Stomach smooth muscle (tissue), 2 donors: Measurements from ENCODE around the gene GNS.

Source experiments
- H3K27ac ChIP-seq: one replicate; pipeline ENCODE4 v1.7.0; 2013; ENCODE audit warnings: mild to moderate bottlenecking, low read length, inconsistent platforms
- H3K27me3 ChIP-seq, 2 donors: one replicate each; pipeline ENCODE4 v1.7.0; 2013; ENCODE audit warnings: low read length in 2 of 2; ENCODE audit not compliant: insufficient read depth in 2 of 2, control insufficient read depth in 1 of 2
- H3K36me3 ChIP-seq, 2 donors: one replicate each; pipeline ENCODE4 v1.7.0; 2013; ENCODE audit warnings: low read length in 2 of 2; ENCODE audit not compliant: control insufficient read depth in 2 of 2, insufficient read depth in 2 of 2
- H3K4me1 ChIP-seq: one replicate; pipeline ENCODE4 v1.7.0; 2013; ENCODE audit warnings: low read length; ENCODE audit not compliant: control insufficient read depth, insufficient read depth
- H3K4me3 ChIP-seq, 2 donors: one replicate each; pipeline ENCODE4 v1.7.0; 2013; ENCODE audit warnings: low read length in 2 of 2
- H3K9ac ChIP-seq, 2 donors: one replicate each; pipeline ENCODE4 v1.7.0; 2013; ENCODE audit warnings: low read length in 2 of 2, mild to moderate bottlenecking in 1 of 2
- H3K9me3 ChIP-seq, 2 donors: one replicate each; pipeline ENCODE4 v1.7.0; 2013; ENCODE audit warnings: low read length in 2 of 2; ENCODE audit not compliant: control insufficient read depth in 2 of 2
- donor health status: healthy.
- donor health status: Pancreatic carcinoma.

GNS gene

DNA sequence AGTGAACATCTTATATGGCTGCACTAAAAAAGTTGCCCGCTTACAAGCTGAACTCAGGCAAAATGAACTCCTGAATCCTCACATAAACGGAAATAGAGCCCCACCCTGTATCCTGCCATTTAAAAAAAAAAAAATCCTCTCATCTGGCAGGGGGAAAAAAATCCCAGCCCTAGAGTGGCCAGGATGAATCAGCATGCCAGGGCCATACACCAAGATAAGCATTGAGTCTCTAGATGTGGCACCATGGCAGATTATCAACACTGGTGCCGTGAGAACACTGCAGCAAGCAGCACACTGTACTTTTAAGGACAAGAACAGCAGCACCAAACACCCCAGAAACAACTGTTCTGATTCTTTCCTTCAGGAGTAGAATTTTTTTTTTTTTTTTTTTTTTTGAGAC lies 83.4 kb downstream of the GNS start:
- H3K9me3 ChIP-seq, result no peaks in the 10 kb centered on the region
- H3K27me3 ChIP-seq, result no peaks in the 10 kb centered on the region
- H3K4me1 ChIP-seq, result peaks cover 68% of the 10 kb centered on the region
- H3K36me3 ChIP-seq, result no peaks in the 10 kb centered on the region
- peak overlapping the region; percentile 91 for H3K27ac ChIP-seq
- peak overlapping the region; percentile 30 to 32 for H3K9ac ChIP-seq
- peak overlapping the region in 1 of 2 donors; percentile 22 for H3K4me3 ChIP-seq

DNA sequence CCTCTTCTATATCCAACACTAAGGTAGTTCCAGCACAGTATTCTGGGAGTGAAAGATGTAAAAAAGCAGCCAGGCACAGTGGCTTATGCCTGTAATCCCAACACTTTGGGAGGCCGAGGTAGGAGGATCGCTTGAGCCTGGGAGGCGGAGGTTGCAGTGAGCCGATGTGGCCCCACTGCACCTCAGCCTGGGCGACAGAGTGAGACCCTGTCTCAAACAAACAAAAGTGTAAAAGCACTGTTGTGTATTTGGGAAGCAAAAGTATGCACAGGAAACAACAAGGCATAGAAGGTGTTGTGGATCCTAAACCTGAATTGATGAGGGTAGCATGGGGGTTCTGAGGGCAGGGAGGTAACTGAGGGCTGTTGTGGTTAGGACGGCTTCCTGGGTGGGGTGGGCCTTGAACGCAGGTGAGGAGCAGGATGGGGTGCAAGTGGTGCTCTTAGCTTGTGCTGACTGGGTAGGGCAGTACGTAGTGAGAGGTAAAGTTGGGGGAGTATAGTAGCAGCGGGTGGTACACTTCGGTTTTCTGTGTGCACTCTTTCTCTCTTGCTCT lies 84.8 kb downstream of the GNS start:
- Histone ChIP-seq H3K9me3 (no peaks in the 10 kb centered on the region), H3K27ac (peak overlapping the region; percentile 91), H3K9ac (peak overlapping the region; percentile 34 to 62), H3K4me1 (peaks cover 71% of the 10 kb centered on the region), H3K36me3 (no peaks in the 10 kb centered on the region), H3K27me3 (no peaks in the 10 kb centered on the region), H3K4me3 (no peak overlapping the region)

DNA sequence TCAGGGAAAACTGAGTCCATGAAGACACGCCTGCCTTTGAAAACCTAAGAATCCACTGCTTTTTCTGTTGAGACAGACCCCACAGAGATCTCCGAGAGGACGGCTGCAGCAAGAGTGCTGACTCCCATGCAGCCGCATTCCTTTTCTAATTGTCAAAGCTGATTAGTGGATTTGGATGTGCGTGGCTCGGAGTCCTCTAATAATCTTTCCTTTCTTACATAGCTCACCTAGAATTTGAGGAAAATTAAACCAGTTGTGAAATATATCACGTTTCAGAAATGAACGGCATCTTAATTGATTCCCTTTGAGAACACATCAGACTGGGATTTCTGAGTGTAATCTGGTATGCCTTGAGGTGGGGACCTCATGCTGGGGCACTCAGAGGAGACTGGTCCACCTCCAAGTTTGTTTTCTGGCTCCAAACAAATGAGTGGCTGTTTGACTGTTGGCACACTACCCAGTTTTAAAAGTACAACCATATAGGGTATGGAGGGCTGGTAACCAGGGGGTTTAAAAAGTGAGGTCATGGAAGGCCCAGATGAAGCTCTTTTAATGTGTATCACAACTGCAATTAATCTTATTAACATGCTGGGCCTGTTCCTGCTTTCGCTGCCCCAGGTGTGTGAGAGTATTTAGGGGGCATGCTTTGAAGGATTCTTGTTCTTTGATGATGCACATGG lies 85.6 kb downstream of the GNS start:
- Histone ChIP-seq H3K4me3 (peak overlapping the region; percentile 29 to 34), H3K27me3 (no peaks in the 10 kb centered on the region), H3K27ac (peak overlapping the region; percentile 91), H3K36me3 (no peaks in the 10 kb centered on the region), H3K9me3 (no peaks in the 10 kb centered on the region), H3K9ac (peak overlapping the region; percentile 39 to 62), H3K4me1 (peaks cover 70% of the 10 kb centered on the region)

DNA sequence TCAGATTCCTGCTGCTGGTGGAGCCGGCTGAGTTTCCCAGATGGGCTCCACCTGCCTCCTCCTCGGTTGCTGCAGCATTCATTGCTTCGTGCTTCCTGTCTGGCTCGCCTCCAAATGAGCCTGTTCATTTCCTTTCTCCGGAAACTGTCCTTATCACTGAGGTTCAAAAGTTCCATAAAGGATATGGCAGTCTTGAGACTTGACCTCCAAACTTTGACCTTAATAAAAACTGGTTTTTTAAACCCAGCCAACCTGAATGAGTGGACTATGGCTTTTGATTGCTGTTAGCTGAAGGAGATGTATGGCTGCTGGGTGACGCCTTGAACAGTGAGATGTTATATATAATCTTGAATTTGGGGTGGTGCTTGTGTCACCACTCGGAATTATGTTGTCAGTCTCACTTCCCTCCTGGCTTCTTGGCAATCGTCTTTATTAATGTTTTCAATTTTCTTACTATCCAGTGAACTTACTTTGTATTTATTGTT lies 86.2 kb downstream of the GNS start:
- H3K27me3 ChIP-seq, result no peaks in the 10 kb centered on the region
- H3K27ac ChIP-seq, result peak overlapping the region; percentile 91
- H3K4me3 ChIP-seq, result peak overlapping the region; percentile 5 to 29
- H3K9ac ChIP-seq, result peak overlapping the region; percentile 39 to 60
- peaks cover 69% of the 10 kb centered on the region for H3K4me1 ChIP-seq
- H3K9me3 ChIP-seq, result no peaks in the 10 kb centered on the region
- H3K36me3 ChIP-seq, result no peaks in the 10 kb centered on the region

GRCh38 chr12:64671681-64672080 lies 87.5 kb downstream of the GNS start:
- peaks cover 80% of the 10 kb centered on the region for H3K4me1 ChIP-seq
- H3K4me3 ChIP-seq, result no peak overlapping the region
- no peaks in the 10 kb centered on the region for H3K9me3 ChIP-seq
- H3K27me3 ChIP-seq, result no peaks in the 10 kb centered on the region
- no peak overlapping the region for H3K9ac ChIP-seq
- H3K27ac ChIP-seq, result peak overlapping the region; percentile 64
- no peaks in the 10 kb centered on the region for H3K36me3 ChIP-seq

- Histone ChIP-seq H3K4me3 (no peak overlapping the region), H3K27me3 (no peaks in the 10 kb centered on the region), H3K36me3 (no peaks in the 10 kb centered on the region), H3K9ac (peak overlapping the region in 1 of 2 donors; percentile 29), H3K9me3 (no peaks in the 10 kb centered on the region), H3K4me1 (peaks cover 81% of the 10 kb centered on the region), H3K27ac (peak overlapping the region; percentile 64)
Measured at GRCh38 chr12:64670919-64671639, 88.1 kb downstream of the GNS start.

DNA sequence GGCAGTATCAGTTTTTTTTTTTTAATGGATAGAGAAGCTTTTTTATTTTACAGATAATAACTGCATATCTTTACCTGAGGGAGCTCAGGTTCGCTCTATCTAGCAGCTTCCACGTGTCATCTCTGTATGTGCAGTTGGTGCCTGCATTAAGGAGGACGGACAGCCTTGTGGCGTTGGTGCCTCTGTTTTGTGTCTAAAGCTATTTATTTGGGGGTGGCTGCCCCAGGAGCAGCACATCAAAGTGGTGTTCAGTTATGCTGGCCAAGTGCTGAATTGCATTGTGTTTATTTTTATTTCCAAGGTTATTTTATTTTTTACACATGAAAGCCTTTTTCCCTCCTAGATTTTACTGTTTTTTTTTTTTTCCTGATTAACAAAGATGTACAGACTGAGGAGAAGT lies 89.2 kb downstream of the GNS start:
- no peaks in the 10 kb centered on the region for H3K9me3 ChIP-seq
- H3K36me3 ChIP-seq, result no peaks in the 10 kb centered on the region
- peak overlapping the region; percentile 64 for H3K27ac ChIP-seq
- H3K4me3 ChIP-seq, result peak overlapping the region in 1 of 2 donors; percentile 54
- no peak overlapping the region for H3K9ac ChIP-seq
- H3K27me3 ChIP-seq, result no peaks in the 10 kb centered on the region
- peaks cover 76% of the 10 kb centered on the region for H3K4me1 ChIP-seq

DNA sequence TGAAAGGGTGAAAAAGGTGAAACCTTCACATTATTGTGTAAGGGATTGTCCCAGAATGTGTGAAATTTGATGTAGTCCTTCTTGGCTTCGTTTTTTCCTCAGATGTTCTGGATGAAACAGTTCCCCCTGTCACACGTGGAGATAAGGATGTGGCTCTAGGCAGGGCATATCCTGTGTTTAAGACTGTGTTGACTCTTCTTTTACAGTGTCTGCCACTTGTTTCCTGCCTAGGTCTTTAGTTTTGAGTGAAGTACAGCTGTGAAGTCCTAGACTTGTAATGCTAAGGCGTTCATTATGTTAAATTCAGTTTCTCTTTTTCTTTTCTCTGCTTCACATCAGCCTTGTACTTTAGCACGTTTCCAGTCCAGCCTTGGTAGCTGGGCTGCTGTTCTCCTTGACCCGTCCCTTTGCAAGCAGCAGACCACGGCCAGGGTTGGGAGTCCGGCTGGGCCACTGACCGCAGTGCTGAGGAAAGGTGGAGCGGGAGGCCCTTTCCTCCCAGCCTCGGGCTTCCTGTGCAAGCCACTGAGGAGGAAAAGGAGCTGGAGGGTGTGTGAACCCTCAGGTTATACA lies 89.8 kb downstream of the GNS start:
- peak overlapping the region; percentile 64 for H3K27ac ChIP-seq
- no peaks in the 10 kb centered on the region for H3K27me3 ChIP-seq
- peaks cover 72% of the 10 kb centered on the region for H3K4me1 ChIP-seq
- peak overlapping the region; percentile 13 to 14 for H3K9ac ChIP-seq
- H3K9me3 ChIP-seq, result no peaks in the 10 kb centered on the region
- H3K36me3 ChIP-seq, result no peaks in the 10 kb centered on the region
- peak overlapping the region; percentile 8 to 54 for H3K4me3 ChIP-seq

GRCh38 chr12:64667793-64668192 lies 91.4 kb downstream of the GNS start:
- Histone ChIP-seq H3K27me3 (no peaks in the 10 kb centered on the region), H3K4me3 (no peak overlapping the region), H3K27ac (peak overlapping the region; percentile 37), H3K4me1 (peaks cover 61% of the 10 kb centered on the region), H3K9me3 (no peaks in the 10 kb centered on the region), H3K36me3 (no peaks in the 10 kb centered on the region), H3K9ac (no peak overlapping the region)

- Histone ChIP-seq H3K36me3 (no peaks in the 10 kb centered on the region), H3K9me3 (no peaks in the 10 kb centered on the region), H3K27me3 (no peaks in the 10 kb centered on the region), H3K4me1 (peaks cover 58% of the 10 kb centered on the region), H3K9ac (peak overlapping the region in 1 of 2 donors; percentile 14), H3K27ac (peak overlapping the region; percentile 13), H3K4me3 (peak overlapping the region; percentile 10 to 47)
Measured at GRCh38 chr12:64666054-64666914, 92.9 kb downstream of the GNS start.
